Activated effector memory CD4-positive, alpha-beta T cell treated with anti-CD3 and anti-CD28 coated beads, Interleukin-2, amount 50 U/mL, for 16 hours (primary cell): ENCODE results near the gene WDPCP.
"Not testable (repeated sequence)": the region's sequence is repeated elsewhere in the genome, so short reads cannot be mapped to it uniquely, and the experiment has no call there.

Experiments used
- DNase-seq: peaks from one replicate; pipeline ENCODE4 v3.0.0-alpha.2; 2020

The WDPCP gene

DNA sequence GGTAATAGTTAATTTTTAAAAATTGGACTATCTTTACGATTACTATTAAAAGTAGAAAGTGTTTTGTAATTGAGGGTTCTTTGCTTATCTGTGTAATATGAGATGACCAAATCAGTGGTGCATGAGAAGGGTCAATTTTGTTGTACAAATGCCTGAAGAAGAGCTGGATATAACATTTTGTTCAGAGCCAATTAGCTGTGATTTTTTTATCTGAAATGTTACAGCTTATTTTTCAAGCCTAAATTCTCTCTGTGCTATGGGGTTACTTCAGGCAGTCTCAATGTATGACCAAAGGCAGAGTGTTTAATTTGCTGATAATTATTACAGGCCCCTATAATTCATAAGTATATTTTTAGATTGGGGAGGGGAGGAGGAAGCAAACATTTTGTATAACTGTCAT lies 495.9 kb downstream of the WDPCP start:
- DNase-seq, result no peak

DNA sequence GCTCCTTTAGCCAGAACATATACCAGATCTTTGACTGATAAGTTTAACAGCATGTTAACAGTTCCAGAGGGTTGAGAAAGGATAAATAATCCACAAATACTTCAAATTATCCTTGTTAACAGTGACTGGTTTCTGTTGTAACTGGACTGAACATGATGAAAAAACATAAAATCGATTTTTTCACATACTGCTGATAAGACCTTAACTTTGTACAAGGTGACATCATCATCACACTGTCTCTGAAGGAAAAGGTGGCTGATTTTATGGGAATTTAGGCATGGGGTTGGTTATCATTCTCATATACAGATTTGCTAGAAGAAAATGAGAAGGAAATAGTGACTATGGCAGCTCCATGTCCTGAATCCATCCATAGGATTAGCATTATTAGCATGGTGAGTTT lies 501.6 kb downstream of the WDPCP start:
- DNase-seq, result no peak

DNA sequence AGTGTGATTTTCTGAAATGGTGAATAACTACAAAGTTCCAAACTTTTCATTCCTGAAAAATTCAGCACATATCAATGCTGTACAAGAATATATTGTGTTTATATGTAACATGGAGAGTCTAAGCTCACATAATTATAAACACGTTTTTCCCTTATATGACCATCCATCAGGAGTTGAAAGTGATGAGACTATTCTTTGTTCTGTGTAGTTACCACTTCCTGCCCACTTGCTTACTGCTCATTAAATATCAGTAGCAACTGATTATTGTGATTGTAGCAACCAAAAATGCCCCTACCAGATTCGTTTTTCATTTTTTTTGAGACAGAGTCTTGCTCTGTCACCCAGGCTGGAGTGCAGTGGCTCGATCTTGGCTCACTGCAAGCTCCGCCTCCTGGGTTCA lies 506.9 kb downstream of the WDPCP start:
- no peak for DNase-seq

DNA sequence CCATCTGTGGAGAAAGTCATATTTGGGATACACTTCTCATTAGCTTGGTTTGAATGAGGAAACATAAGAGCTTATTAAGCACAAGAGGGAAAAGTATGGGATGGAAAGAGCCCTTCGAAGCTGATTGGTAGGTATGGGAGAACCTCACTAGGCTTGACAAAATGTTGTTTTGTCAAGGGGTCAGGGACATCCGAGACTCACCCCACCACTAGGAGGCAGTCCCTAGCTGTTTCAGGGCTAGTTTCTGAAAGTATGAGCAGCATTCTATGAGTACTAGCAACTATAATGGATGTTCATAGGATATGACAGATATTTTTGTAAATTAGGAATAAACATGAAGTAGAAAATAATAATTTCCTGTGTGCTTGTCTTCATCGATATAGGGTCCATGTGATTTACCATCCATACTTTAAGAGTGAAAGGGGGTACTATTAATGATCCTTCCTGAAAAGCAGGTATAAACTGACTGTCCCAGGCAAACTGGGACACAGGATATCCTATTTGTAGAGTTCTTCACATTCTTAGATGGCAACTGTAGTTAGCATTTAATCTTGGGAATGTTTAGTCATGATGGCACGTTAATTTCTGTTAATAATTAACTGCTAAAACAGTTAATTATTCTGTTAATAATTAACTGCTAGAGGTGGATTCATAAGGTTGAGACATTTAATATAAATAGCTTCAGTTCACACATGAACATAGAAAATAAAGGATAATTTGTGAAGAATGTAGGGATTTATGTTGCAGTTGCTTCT lies 509.2 kb downstream of the WDPCP start:
- DNase-seq, result no peak

DNA sequence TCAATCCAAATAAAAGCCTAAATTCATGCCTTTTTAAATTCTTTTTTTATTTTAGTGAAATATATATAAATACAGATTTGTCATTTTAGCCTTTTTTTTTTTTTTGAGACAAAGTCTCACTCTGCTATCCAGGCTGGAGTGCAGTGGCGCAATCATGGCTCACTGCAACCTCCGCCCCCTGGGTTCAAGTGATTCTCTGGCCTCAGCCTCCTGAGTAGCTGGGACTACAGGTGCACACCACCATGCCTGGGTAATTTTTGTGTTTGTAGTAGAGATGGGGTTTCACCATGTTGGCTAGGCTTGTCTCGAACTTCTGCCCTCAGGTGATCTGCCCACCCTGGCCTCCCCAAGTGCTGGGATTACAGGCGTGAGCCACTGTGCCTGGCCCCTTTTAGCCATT lies 513.9 kb downstream of the WDPCP start:
- not testable (repeated sequence) for DNase-seq

DNA sequence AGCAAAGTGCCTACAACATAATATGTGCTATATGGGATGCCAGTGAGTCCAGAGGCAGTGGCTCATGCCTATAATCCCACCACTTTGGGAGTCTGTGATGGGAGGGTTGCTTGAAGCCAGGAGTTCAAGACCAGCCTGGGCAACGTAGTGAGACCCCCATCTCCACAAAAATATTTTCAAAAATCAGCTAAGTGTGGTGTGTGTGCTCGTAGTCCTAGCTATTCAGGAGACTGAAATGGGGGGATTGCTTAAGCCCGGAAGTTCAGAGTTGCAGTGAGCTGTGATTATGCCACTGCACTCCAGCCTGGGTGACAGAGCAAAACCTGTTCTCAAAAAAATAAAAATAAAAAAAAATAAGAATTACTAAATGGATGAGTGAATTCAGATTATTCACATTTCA lies 514.3 kb downstream of the WDPCP start:
- no peak for DNase-seq

DNA sequence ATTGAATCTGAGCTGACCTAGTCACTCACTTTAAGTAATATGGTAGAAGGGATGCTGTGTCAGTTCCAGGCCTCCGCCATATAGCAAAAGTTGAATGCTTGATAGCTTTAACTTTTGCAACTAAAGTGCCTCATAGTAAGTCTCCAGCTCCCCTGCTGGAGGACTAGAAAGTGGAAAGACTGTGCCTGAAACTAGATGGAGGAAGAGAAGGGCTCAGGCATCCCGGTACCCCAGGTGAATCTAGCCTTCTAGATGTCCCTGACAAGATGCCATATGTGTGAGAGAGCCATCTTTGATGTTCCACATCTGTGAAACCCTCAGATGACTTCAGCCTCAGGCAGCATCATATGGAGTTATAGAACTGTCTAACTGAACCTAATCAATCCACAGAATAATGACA lies 516.6 kb downstream of the WDPCP start:
- DNase-seq, result no peak
